GM19468 (cell line): Measurements from ENCODE around the gene FOXN1.

Source experiments
- ATAC-seq: cut with Tn5 transposase; IDR thresholded peaks from one replicate; pipeline ENCODE4 v1.9.1; 2021; ENCODE audit warnings: mild to moderate bottlenecking, moderate library complexity, moderate number of reproducible peaks; ENCODE audit not compliant: unreplicated experiment; ENCODE audit errors: extremely low read depth

FOXN1 gene

DNA sequence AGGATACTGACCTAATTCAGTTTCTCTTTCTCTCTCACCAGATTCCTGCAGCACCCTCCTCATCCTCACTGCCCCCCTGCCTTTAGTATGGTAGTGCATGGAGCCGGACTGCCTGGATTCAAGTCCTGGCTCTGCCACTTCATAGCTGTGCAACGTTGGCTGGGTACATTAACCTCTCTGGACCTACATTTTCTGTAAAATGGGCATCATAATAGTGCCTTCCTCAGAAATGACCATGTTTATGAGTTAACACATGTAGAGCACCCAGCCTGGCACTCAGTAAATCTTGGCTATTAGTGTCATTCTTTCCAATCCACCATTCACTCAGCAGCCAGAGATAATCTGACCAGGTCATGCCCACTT, 39.0 kb downstream of the FOXN1 start:
- no peak for ATAC-seq

DNA sequence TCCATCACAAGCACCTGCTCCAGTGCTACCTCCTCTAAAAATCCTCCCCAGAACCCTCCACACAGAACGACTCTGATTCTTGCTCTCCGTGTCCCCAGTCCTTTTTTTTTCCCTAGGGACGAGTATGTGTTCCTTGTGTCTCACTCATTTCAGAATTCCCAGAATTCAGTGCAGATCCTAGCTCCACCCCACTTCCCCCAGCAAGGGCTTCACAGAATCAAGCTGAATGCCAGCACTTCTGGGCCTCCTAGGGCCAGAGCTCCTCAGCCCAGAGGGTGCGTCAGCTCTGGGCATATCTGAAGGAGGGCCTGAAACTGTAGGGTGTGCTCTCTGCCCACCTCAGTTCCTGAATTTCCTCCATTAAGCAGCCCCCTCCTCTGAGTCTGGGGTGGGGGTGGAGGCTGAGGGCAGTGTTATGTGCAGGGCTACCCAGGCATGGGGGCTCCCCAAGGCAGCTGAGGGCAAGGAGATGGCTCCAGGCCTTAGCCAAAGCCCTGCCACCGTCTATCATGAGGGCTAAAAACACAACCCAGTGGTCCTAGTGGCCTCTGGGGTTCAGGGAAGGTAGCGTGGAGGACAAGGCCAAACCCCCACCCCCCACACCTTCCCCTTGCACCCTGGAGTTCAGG, 39.8 kb downstream of the FOXN1 start:
- ATAC-seq = no peak

DNA sequence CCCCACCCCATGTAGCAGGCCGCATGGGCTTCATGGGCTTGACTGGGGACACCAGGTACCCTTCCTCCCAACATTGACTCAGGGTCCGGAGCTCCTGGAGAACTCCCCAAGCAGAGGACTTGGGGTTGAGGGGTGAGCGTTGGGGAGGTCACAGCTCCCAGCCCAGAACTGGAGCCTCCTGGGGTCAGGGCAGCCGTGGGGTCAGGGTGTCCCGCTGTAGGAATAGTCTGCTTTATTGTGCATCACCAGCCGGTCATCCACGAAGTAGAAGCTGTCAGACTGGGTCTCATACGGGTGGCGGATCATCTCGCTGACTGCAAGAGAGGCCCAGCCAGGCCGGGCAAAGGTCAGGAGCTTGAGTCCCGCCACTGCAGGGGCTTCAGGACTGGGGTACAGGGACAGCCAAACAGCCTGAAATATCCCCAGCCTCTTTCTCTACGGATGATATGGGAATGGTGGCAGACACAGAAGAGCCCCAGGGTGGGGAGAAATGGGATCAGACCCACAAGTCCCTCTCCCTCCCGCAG, 41.0 kb downstream of the FOXN1 start:
- no peak for ATAC-seq

DNA sequence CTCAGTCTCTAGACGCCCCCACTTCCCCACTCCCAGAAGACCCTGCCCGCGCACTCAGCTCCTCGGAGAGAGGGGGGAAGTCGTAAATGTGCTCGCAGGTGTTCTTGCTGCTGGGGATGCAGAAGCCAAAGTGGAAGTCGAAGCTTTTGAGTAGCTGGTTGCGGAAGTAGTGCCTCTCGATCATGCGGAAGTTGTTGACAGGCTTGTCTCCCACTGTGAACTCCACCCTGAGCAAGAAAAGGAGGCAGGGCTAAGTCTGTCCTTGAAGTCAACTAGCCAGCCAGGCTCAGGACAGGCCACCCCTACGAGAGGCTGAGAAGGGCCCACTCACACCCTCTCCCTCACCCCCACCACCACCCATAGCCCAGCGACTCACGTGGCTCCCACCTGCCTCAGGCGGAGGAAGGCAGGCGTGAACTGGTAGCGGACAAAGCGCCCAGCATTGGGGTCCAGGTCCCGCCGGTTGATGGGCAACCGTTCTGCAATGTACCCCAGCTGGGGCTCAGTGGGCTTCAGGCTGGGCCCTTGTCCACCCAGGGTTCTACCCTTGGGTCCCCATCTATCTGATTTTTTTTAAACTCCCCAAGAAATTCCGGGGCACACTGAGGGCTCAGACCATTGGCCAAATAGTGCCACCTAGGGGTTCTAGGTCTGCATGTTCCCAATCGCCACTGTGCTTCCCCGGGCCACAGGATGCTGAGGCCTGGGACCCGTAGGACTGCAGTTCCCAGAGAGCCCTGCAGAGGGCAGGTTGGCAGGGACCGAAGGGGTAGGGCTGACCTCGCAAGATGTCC, 41.7 kb downstream of the FOXN1 start:
- no peak for ATAC-seq

DNA sequence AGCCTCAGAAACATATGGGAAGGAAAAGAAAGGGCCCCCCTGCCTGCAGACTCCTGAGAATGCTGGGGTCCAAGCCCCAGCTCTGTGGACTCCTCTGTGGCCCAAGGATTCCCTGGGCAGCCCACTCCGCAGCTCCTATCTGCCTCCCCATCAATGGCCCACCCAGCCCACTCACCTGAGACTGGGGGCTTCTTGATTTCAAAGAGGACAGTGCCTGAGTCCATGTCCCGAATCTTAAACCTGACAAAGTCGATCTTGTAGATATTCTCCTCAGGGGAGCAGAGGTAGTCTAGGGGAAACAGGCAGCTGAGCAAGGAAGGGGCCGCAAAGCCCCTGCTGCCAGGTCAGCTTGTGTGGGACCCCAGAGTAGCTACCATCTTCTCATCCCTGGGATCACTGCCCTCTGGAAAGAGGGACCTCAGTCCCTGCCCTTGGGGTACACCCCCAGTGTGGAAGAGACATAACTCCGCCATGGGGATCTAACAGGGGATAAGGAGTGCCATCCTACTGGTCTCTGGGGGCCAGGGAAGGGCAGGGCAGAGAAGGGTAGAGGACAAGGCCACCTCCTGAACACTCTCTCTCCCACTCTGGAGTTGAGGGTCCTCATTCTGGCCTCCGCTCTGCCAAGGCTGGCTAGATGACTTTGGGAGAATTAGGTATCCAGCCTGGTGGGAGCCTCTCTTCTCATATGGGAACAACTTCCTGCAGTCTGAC, 42.4 kb downstream of the FOXN1 start:
- ATAC-seq = no peak

DNA sequence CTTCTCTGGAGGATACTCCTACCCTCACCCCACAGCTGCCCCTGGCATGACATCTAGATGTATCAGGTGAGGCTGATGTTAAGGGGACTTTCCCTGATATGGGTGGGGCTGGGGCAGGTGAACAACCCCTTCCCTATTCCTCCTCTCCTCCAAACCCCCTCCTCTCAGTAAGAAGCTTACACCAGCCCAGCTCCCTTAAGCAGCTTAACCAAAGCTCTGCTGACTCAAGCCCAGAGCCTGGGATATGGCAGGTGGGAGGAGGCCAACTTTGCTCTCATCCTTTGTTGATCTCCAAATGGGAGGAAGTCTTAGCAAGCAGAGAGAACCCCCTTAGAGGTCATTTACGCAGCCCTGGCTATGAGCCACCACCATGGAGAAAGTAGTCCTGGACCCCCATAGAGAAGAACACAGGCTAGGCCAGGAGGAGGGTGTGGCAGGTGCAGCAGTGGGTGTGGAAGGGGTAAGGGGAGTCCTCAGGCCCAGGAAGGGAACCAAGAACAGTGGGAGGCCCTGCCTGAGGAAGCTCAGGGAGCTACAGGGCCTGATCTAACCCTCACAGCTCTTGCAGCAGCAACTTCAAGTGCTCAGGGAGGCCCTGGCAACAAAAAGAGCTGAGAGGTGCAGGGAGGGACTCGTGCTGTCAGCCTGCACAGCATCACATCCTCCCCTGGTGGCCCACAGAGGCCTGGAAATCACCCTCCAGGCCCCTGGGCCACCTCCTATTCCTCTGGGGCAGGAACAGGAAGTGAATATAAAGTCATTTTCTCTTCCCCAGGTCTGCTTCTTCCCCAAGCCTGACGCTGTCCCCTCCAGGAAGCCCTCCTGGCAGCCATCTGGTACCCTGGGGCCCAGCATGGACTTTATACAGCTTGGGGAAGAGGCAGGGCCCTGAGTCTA, 43.3 kb downstream of the FOXN1 start:
- ATAC-seq = no peak

DNA sequence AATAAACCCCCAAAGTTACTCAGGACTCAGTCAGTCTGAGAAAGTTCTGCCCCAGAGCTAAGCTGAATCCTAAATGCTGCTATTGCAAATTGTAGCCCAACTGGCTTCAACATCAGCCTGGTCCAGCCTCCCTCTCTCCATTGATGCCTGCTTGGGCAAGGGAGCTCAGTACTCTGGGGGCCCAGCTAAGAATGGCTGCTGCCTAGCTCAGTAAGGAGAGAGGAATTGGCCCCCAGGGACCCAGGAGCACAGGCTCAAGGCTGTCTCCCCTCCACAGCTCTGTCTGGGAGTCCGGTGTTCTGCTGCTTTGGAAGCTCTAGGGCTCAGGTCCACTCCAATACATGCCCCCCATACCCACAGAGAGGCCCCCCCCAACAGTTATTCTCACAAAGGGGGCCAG, 44.7 kb downstream of the FOXN1 start:
- ATAC-seq = no peak

DNA sequence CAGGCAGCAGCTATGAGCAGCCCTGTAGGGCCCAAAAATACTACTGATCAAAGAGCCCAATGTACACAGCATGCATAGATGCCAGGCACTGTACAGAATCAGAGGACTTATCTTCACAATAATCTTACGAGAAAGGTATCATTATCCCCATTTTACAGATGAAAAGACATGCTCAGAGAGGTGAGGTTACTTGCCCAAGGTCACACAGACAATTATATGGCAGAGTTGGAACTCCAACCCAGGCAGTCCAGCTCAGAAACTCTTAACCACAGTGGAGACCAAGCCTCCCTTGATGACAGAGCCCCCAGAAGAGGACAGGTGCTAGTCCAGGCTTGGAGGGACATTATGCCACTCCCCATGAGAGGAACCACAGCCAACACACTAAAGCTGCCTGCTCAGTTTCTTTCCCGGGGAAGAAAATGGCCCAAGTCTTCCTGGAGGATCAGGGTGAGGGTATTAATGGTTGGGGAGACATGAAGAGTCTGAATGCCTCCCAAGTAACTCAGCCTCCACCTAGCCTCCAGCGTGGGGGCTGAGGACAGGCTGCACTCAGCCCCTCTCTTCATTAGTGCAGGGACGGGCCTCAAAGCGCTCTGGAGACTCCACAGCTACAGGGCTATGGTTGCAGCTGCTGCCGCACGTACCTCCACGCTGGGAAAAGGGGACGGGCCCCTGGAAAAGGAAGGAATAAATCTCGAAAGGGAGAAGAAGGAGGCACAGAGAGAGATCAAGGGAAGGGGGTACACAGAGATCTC, 45.5 kb downstream of the FOXN1 start:
- no peak for ATAC-seq

DNA sequence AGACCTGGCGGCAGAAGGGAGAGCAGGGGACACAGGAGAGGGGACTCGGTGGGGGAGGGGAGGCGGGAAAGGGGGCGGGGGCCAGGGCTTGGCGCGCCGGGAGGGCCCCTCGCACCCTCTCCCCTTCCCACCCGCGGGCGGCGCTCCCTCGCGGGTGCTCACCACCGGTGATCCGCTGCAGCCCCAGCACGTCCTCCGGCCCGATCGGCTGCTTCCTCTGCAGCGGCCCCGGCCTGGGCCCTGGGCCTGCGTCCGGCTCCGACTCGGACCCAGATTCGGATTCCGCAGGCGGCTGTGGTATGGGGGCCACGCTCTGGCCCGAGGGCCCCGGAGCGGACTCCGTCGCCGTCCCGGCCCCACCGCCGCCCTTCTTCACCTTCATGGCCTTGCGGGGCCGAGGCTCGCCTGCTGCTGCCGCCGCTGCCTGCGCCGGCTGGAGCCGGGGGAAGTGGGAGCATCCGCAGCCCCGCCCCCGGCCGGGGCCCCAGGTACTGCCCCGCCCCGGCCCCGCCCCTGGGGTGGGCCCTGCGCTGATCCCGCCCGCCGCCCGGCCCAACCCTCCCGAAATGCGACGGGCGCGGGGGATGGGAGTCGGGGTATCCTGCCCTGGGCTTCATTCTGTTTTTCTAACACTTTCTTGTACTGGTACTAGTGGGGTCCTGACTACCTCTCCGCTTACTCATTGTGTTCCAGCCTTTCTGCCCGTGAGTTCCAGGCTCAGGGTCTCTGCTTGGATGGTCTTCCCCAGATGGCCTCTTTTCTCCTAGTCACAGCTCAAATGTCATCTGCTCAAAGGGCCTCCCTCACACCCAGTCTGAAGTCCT, 46.2 kb downstream of the FOXN1 start, which contains the start of gene UNC119:
Gene UNC119 (minus strand): TSS at position 449 of the 824 bp plus-strand sequence. CDS start 67 bp downstream, at position 382.
- ATAC-seq = no peak

DNA sequence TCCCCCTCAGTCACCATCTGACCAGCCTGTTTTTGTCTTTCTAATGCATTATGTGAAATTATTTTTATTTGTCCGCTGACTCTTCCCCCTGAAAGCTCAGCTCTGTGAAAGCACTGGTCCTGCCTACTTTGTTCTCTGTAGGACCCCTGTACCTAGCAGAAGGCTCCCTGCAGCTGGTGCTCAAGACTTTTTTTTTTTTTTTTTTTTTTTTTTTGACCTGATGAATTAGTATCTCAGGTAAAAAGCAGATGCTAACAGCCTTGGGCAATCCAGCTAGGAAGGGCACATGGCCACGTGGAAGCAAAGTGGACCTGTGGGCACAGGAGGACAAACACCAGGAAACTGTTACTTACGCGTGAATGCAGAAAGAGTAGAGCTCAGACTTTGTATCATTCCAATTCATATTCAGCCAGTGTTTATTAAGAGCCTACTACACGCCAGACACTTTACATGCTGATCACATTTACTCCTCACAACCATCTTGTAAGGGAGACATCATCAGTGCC, 46.9 kb downstream of the FOXN1 start:
- no peak for ATAC-seq

DNA sequence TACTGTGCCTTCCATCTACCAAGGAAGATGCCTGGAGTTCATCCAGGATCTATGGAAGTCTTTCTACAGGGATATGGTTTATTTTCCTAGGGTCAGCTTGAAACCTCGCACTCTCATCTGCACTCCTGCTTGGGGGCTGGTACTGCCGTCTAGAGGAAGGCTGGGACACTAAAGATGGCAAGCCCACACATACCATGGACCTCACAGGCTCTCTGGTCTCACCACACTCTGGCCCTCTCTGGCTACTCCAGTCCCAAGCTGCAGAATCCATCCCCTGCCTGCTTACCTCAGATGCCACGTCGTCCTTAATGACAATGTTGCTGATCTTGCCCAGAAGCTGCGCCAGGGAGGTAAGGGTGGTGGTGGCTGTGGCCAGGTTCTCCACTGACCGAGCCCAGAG, 48.4 kb downstream of the FOXN1 start:
- ATAC-seq = no peak

DNA sequence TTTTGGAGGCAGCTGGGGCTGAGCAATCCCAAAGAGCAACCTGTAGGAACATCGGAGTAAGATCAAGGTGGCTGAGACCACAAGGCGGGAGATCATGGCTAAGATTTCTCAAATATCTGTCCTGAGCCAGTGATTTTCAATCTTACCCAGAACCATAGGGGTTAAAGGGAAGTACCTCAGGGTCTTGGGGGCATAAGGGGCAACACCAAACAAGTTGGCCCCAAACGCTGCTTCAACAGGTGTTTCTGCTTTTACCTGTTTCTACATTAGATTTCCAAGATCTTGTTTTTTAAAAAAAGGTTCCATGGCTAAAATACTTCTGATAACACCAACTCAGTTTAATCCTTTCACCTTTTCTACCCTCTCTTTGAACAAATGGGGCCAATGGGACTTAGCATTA, 48.9 kb downstream of the FOXN1 start:
- ATAC-seq = no peak

DNA sequence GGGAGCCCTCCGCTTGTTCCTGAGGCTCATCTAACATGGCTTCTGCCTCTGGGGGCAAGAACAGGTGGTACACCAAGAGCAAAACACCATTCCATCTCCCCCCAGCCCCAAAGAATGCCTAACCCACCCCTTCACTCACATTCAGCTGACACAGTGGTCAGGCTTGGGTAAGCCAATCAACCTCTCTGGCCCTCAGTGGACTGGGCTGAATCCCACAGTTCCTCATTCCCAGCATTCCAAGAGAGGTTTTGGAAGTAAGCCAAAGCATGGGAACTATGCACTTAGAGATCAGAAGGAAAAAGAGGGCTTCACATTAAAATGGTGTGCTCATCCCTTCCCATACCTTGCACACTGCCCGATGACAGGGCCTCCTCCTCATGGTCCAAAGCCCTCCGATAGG, 57.3 kb downstream of the FOXN1 start:
- no peak for ATAC-seq

DNA sequence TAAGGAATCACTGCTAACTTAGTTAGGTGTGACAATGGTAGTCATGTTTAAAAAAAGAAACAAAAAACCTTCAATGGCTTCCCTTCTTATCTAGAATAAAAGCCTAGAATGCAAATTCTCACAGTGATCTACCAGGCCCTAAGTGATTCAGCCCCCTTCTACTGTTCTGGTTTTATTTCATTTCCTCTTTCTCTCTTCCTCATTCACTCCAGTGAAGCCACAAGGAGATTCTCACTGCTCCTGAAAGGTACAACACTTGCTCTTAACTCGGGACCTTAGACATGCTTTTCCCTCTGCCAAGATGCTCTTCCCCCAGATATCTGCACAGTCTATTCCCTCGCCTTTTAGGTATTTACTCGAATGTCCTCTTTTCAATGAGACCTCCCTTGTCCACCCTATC, 61.5 kb downstream of the FOXN1 start:
- ATAC-seq = no peak

DNA sequence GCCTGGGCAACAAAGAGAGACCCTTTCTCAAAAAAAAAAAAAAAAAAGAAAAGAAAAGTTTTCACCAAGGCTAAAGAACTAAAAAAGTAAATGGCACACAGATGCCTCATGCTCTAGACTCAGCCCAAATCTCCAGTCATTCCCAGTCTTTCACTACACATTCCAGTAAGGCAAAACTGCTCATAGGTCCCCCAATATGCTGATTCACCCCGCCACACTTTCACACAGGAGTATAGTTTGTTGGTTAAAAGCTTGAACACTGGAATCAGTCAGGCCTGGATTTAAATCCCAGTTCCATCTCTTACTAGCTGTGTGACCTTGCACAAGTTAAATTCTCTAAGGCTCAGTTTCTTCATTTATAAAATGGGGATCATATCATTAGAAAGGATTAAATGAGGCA, 63.3 kb downstream of the FOXN1 start:
- ATAC-seq = no peak

DNA sequence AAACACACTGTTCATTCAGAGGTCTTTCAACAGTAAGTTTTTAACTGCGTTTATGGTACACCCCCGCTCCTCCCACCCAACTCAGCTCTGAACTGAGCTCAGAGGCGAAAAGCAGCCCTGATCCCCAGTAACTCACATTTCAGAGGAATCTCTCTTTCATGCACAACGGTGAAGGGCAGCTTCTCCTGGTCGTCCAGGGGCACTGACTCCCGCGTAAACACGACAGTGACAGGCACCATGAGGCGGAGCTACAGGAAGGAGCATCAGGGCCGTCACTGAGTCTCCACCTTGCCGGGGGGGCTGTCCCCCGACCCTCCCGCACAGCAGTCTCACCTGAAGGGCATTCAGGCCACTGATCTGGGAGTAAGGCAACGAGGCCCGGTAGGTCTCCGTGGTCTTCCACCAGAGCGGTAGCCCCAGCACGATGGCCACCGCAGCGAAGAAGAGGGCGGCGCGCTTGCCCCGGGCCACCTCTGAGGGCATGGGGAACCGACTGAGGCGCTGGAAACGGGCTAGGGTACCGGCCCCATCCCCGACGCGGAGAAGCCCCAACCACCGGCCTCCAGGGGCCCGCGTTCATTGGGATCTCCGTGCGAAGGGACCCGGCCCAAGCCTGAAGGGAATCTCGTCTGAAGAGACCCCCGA, 64.7 kb downstream of the FOXN1 start:
- ATAC-seq = no peak

DNA sequence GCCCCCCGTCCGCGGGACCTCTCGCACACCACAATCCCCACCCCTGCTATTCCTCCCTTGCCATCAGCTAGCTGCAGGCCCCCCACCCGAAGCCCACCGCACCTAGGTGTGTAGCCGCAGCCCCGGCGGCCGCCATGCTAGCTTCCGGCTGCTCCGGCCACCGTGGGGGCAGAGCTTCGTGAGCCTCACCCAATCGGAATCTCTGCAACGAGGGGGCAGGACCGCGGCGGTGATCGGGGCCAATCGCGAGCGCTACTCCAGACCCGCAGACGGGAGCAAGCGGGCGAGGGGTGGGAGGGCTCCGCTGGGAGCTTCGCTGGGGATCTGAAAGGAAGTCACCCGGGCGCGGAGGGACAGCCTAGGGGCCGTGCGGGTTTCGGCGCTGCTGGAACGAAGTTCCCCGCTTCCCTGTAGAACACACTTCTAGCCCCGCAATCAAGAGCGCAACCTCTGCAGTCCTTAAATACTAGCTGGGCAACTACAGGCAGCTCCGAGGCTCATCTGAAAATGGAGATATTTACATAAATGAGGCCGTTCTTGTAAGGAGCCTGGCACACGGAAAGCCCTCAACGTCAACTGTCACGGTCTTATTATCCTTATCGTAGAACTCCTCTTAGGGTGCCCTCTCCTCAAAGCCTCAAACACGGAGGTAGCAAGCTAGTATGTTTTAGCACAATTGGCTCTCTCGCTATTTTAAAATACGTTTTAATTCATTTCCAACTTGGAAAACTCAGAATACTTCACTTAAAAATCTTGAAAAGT, 65.4 kb downstream of the FOXN1 start, which contains the start of gene PIGS:
Gene PIGS (minus strand): TSS at position 164 of the 762 bp plus-strand sequence. CDS start 28 bp downstream, at position 136.
- peak; percentile 53 for ATAC-seq
